T-cell (primary cell): ENCODE measurements around the gene RAB11FIP3. TPM values are rescaled to one million over a fixed set of nuclear protein-coding genes. Genes with fewer than 3 reads are reported as not detected.

ENCODE experiments used
- ATAC-seq, 4 experiments: fragments of 200-7000 bp in 3 of 4; fragments of 150-1000 bp in 1 of 4; cut with Tn5 transposase; replicated peaks in 1 of 4; 1 replicate in 3 of 4; 2 replicates in 1 of 4; pipeline ENCODE4 v1.10.0; 2021; ENCODE audit warnings: moderate library complexity in 3 of 4, mild to moderate bottlenecking in 2 of 4, moderate number of reproducible peaks in 1 of 4
- CTCF ChIA-PET, 2 donors: fragments of 300-600 bp; sonication (Branson Sonifier 250); formaldehyde crosslinking; loops; one replicate each; lab custom pipeline; 2022; ENCODE audit warnings: antibody characterized with exemption in 2 of 2; lab: Charles Lee
- POLR2A ChIA-PET, 2 donors: fragments of 300-600 bp; sonication (Branson Sonifier 250); formaldehyde crosslinking; loops; one replicate each; lab custom pipeline; 2022; ENCODE audit warnings: antibody characterized with exemption in 2 of 2; lab: Charles Lee
- DNase-seq, 35 experiments: peaks; one replicate each; pipeline versions ENCODE4 v3.0.0 to v3.0.0-alpha.2; 2013 to 2023
- H3K27ac ChIP-seq: one replicate; pipeline ENCODE4 v1.5.1; 2013; ENCODE audit warnings: low read length
- H3K27me3 ChIP-seq, 2 experiments: replicated peaks in 1 of 2; 1 replicate in 1 of 2; 2 replicates in 1 of 2; pipeline versions ENCODE4 v1.6.1 to v1.7.0; 2013; ENCODE audit warnings: low read length in 1 of 2, mixed read lengths in 1 of 2; ENCODE audit not compliant: control insufficient read depth in 2 of 2, insufficient read depth in 2 of 2; ENCODE audit errors: extremely low read depth in 1 of 2
- H3K36me3 ChIP-seq, 2 donors: 1 replicate in 1 of 2; 2 replicates in 1 of 2; pipeline versions ENCODE4 v1.6.1 to v1.7.0; 2013; ENCODE audit warnings: low read length in 1 of 2; ENCODE audit not compliant: control insufficient read depth in 2 of 2, insufficient read depth in 1 of 2; ENCODE audit errors: extremely low read depth in 1 of 2
- H3K4me1 ChIP-seq, 2 experiments: 1 replicate in 1 of 2; 2 replicates in 1 of 2; pipeline versions ENCODE4 v1.6.1 to v1.7.0; 2013; ENCODE audit warnings: low read length in 2 of 2, mixed read lengths in 1 of 2; ENCODE audit not compliant: insufficient read depth in 2 of 2, control insufficient read depth in 1 of 2; ENCODE audit errors: extremely low read depth in 1 of 2
- H3K4me3 ChIP-seq, 2 donors: 1 replicate in 1 of 2; 2 replicates in 1 of 2; pipeline versions ENCODE4 v1.5.1 to v1.7.0; 2013; ENCODE audit warnings: mild to moderate bottlenecking in 2 of 2, low read length in 1 of 2, moderate library complexity in 1 of 2; ENCODE audit not compliant: control insufficient read depth in 1 of 2; ENCODE audit errors: extremely low read depth in 1 of 2
- H3K9me3 ChIP-seq: 2 replicates; pipeline ENCODE4 v1.7.0; 2013
- H3K27ac Mint-ChIP-seq, 2 donors: one replicate each; pipeline ENCODE4 v1.8.0; 2020 to 2021; ENCODE audit warnings: mild to moderate bottlenecking in 2 of 2, mixed read lengths in 2 of 2
- H3K27me3 Mint-ChIP-seq, 2 donors: one replicate each; pipeline ENCODE4 v1.8.0; 2021 to 2022; ENCODE audit warnings: mixed read lengths in 2 of 2
- H3K36me3 Mint-ChIP-seq: one replicate; pipeline ENCODE4 v1.8.0; 2021; ENCODE audit warnings: mixed read lengths
- H3K4me1 Mint-ChIP-seq, 3 donors: one replicate each; pipeline ENCODE4 v1.8.0; 2020 to 2022; ENCODE audit warnings: mixed read lengths in 3 of 3, mild to moderate bottlenecking in 1 of 3
- H3K4me3 Mint-ChIP-seq, 3 donors: one replicate each; pipeline ENCODE4 v1.8.0; 2020 to 2022; ENCODE audit warnings: mild to moderate bottlenecking in 3 of 3, mixed read lengths in 3 of 3, moderate library complexity in 3 of 3
- H3K9me3 Mint-ChIP-seq, 3 donors: one replicate each; pipeline ENCODE4 v1.8.0; 2020 to 2022; ENCODE audit warnings: mixed read lengths in 3 of 3
- whole genome bisulfite sequencing: methylation state at CpG from one replicate; pipeline ENCODE4 v1.1.5; 2013; ENCODE audit warnings: missing lambda C conversion rate; ENCODE audit not compliant: insufficient coverage; 5-methylcytosine and 5-hydroxymethylcytosine counted together
- total RNA-seq, 35 experiments: library from RNA in 6 of 35; stranded (reverse) in 6 of 35; fragments of 120-200 nt in 1 of 35; gene quantifications; one replicate each; pipeline versions ENCODE4 v1.2.1 to v1.2.4 and lab custom pipeline; 2013 to 2026

RAB11FIP3 gene
- total RNA-seq, 5 donors from 2014 or later (not counting 1 experiment from before 2014, with no cell fraction given): 36.9 to 49.0 (median 44.1) TPM

- Histone ChIP-seq H3K9me3 (no peaks in the 10 kb centered on the region), H3K36me3 (no peaks in the 10 kb centered on the region)
- no peak overlapping the region for H3K27ac Mint-ChIP-seq
These were observed 24.9 kb downstream of the RAB11FIP3 start for GRCh38 chr16:450385-450784.

GRCh38 chr16:450785-451512 lies 25.5 kb downstream of the RAB11FIP3 start:
- no peaks in the 10 kb centered on the region for H3K4me1 ChIP-seq
- ATAC-seq: no peak
- Mint-ChIP-seq H3K9me3 (no peaks in the 10 kb centered on the region), H3K36me3 (no peaks in the 10 kb centered on the region), H3K4me3 (no peak overlapping the region), H3K4me1 (peaks cover 0 to 10% (median 8%) of the 10 kb centered on the region in 3 donors), H3K27me3 (no peaks in the 10 kb centered on the region), H3K27ac (no peak overlapping the region)
- H3K36me3 ChIP-seq: no peaks in the 10 kb centered on the region
- H3K27me3 ChIP-seq: no peaks in the 10 kb centered on the region
- H3K4me3 ChIP-seq: no peak overlapping the region
- 88% methylated on average over 5 of the region's 14 CpGs for WGBS
- POLR2A ChIA-PET: no interaction called here
- H3K27ac ChIP-seq: no peak overlapping the region
- CTCF ChIA-PET: no interaction called here
- no peak for DNase-seq
- H3K9me3 ChIP-seq: no peaks in the 10 kb centered on the region

More at GRCh38 chr16:450385-450784, 24.9 kb downstream of the RAB11FIP3 start:
- Mint-ChIP-seq H3K4me3 (no peak overlapping the region), H3K4me1 (peaks cover 0 to 10% (median 8%) of the 10 kb centered on the region in 3 donors), H3K27me3 (no peaks in the 10 kb centered on the region), H3K36me3 (no peaks in the 10 kb centered on the region), H3K9me3 (no peaks in the 10 kb centered on the region)
- H3K4me3 ChIP-seq: no peak overlapping the region
- no peaks in the 10 kb centered on the region for H3K4me1 ChIP-seq
- no peaks in the 10 kb centered on the region for H3K27me3 ChIP-seq
- no peak for DNase-seq
- no peak for ATAC-seq
- ChIA-PET CTCF (no interaction called here), POLR2A (no interaction called here)
- H3K27ac ChIP-seq: no peak overlapping the region
- WGBS: 84% methylated on average over 4 of the region's 8 CpGs

GRCh38 chr16:454397-454940 lies 29.0 kb downstream of the RAB11FIP3 start:
- no peaks in the 10 kb centered on the region for H3K36me3 ChIP-seq
- no peaks in the 10 kb centered on the region for H3K27me3 ChIP-seq
- DNase-seq: no peak
- no peaks in the 10 kb centered on the region for H3K9me3 ChIP-seq
- Mint-ChIP-seq H3K36me3 (no peaks in the 10 kb centered on the region), H3K4me3 (no peak overlapping the region), H3K4me1 (peaks cover 5 to 14% (median 11%) of the 10 kb centered on the region in 3 donors), H3K9me3 (no peaks in the 10 kb centered on the region), H3K27ac (no peak overlapping the region), H3K27me3 (no peaks in the 10 kb centered on the region)
- H3K4me1 ChIP-seq: no peaks in the 10 kb centered on the region
- POLR2A ChIA-PET: interaction anchor here in 1 of 2 donors (0.7 kb wide), 1 partner anchor 199 kb away, joined by 4 read pairs; no protein-coding TSS in a partner anchor
- no peak for ATAC-seq
- CTCF ChIA-PET: no interaction called here
- 89% methylated on average over 10 of the region's 13 CpGs for WGBS
- no peak overlapping the region for H3K27ac ChIP-seq
- no peak overlapping the region for H3K4me3 ChIP-seq

- DNase-seq (no peak), ATAC-seq (no peak)
- H3K4me3 Mint-ChIP-seq: no peak overlapping the region
- peaks cover 5 to 14% (median 9%) of the 10 kb centered on the region in 3 donors for H3K4me1 Mint-ChIP-seq
- no peak overlapping the region for H3K27ac Mint-ChIP-seq
- CTCF ChIA-PET: interaction anchor here in 1 of 2 donors (0.6 kb wide), 1 partner anchor 40 kb away, joined by 3 read pairs; no protein-coding TSS in a partner anchor
- WGBS: 86% methylated on average over 1 of the region's 12 CpGs
- Histone ChIP-seq H3K9me3 (no peaks in the 10 kb centered on the region), H3K4me3 (no peak overlapping the region), H3K36me3 (no peaks in the 10 kb centered on the region), H3K27me3 (no peaks in the 10 kb centered on the region), H3K4me1 (no peaks in the 10 kb centered on the region), H3K27ac (no peak overlapping the region)
- H3K36me3 Mint-ChIP-seq: no peaks in the 10 kb centered on the region
- POLR2A ChIA-PET: no interaction called here
- H3K27me3 Mint-ChIP-seq: no peaks in the 10 kb centered on the region
- no peaks in the 10 kb centered on the region for H3K9me3 Mint-ChIP-seq
These were observed 30.0 kb downstream of the RAB11FIP3 start for GRCh38 chr16:455453-455852.

GRCh38 chr16:456891-457483 lies 31.5 kb downstream of the RAB11FIP3 start:
- 94% methylated on average over 8 of the region's 11 CpGs for WGBS
- Mint-ChIP-seq H3K36me3 (peaks cover 5% of the 10 kb centered on the region), H3K4me3 (no peak overlapping the region), H3K27ac (no peak overlapping the region), H3K27me3 (no peaks in the 10 kb centered on the region), H3K4me1 (peaks cover 5 to 12% (median 8%) of the 10 kb centered on the region in 3 donors), H3K9me3 (no peaks in the 10 kb centered on the region)
- POLR2A ChIA-PET: interaction anchor here in 1 of 2 donors (0.5 kb wide), 1 partner anchor 7 kb away, joined by 6 read pairs; no protein-coding TSS in a partner anchor
- Histone ChIP-seq H3K4me3 (no peak overlapping the region), H3K27ac (no peak overlapping the region), H3K4me1 (no peaks in the 10 kb centered on the region), H3K9me3 (no peaks in the 10 kb centered on the region), H3K27me3 (no peaks in the 10 kb centered on the region), H3K36me3 (peaks cover 2 to 4% of the 10 kb centered on the region in 2 donors)
- ATAC-seq: no peak
- CTCF ChIA-PET: no interaction called here
- no peak for DNase-seq

- no peak overlapping the region for H3K4me3 Mint-ChIP-seq
- Histone ChIP-seq H3K27me3 (no peaks in the 10 kb centered on the region), H3K4me3 (no peak overlapping the region), H3K27ac (no peak overlapping the region), H3K9me3 (no peaks in the 10 kb centered on the region), H3K4me1 (no peaks in the 10 kb centered on the region), H3K36me3 (peaks cover 5 to 9% of the 10 kb centered on the region in 2 donors)
- ATAC-seq: no peak
- peaks cover 9% of the 10 kb centered on the region for H3K36me3 Mint-ChIP-seq
- POLR2A ChIA-PET: interaction anchor here in 1 of 2 donors (0.5 kb wide), 1 partner anchor 8 kb away, joined by 6 read pairs; no protein-coding TSS in a partner anchor
- 90% methylated on average over 12 of the region's 14 CpGs for WGBS
- no peak overlapping the region for H3K27ac Mint-ChIP-seq
- CTCF ChIA-PET: no interaction called here
- H3K9me3 Mint-ChIP-seq: no peaks in the 10 kb centered on the region
- no peak for DNase-seq
- peaks cover 5 to 12% (median 8%) of the 10 kb centered on the region in 3 donors for H3K4me1 Mint-ChIP-seq
- no peaks in the 10 kb centered on the region for H3K27me3 Mint-ChIP-seq
These were observed 32.4 kb downstream of the RAB11FIP3 start for GRCh38 chr16:457732-458400.
